Panc1 (cell line): ENCODE results near the gene RANBP3.

Experiments
- CTCF ChIP-seq: fragments of 450-650 bp; IDR thresholded peaks from 2 replicates; pipeline ENCODE4 v1.5.1; 2017; ENCODE audit warnings: mild to moderate bottlenecking
- TCF7L2 ChIP-seq: IDR thresholded peaks from 2 replicates; pipeline ENCODE4 v1.6.1; 2011; ENCODE audit warnings: mild to moderate bottlenecking, low read depth, low read length, inconsistent platforms

GRCh38 chr19:5976768-5977167 is 1.2 kb downstream of the RANBP3 start:
- TF ChIP-seq CTCF (no peak), TCF7L2 (no peak)
